Activated CD4-positive, alpha-beta memory T cell treated with anti-CD3 and anti-CD28 coated beads, Interleukin-2, amount 10 ng/mL, durations not matched to agents 7 days and 5 days (primary cell): Measurements from ENCODE around the gene ZHX3. TPM values are rescaled to one million over a fixed set of nuclear protein-coding genes. Genes with fewer than 3 reads are reported as not detected.

Source experiments
- CTCF ChIA-PET: fragments of 350-600 bp; sonication (Branson Sonifier 250); formaldehyde crosslinking; loops from one replicate; lab custom pipeline; 2021; ENCODE audit warnings: antibody characterized with exemption, inconsistent platforms; lab: Charles Lee
- POLR2A ChIA-PET: fragments of 350-600 bp; sonication (Branson Sonifier 250); formaldehyde crosslinking; loops from one replicate; lab custom pipeline; 2021; ENCODE audit warnings: antibody characterized with exemption; lab: Charles Lee
- DNase-seq: peaks from one replicate; pipeline ENCODE4 v3.0.0-alpha.2; 2020
- H3K27ac Mint-ChIP-seq: one replicate; pipeline ENCODE4 v1.8.0; 2021; ENCODE audit warnings: mild to moderate bottlenecking, mixed read lengths
- H3K27me3 Mint-ChIP-seq: one replicate; pipeline ENCODE4 v1.8.0; 2021; ENCODE audit warnings: mixed read lengths
- H3K36me3 Mint-ChIP-seq: one replicate; pipeline ENCODE4 v1.8.0; 2021; ENCODE audit warnings: low read depth, mixed read lengths
- H3K4me1 Mint-ChIP-seq: one replicate; pipeline ENCODE4 v1.8.0; 2021; ENCODE audit warnings: mixed read lengths
- H3K4me3 Mint-ChIP-seq: one replicate; pipeline ENCODE4 v1.8.0; 2021; ENCODE audit warnings: mild to moderate bottlenecking, mixed read lengths
- H3K9me3 Mint-ChIP-seq: one replicate; pipeline ENCODE4 v1.8.0; 2021; ENCODE audit warnings: mixed read lengths
- total RNA-seq, 2 experiments: library from RNA; stranded (reverse); gene quantifications; one replicate each; pipeline ENCODE4 v1.2.3, GENCODE V29; 2021

The ZHX3 gene
- total RNA-seq, 2 experiments from 2014 or later, result 5.9 to 8.7 TPM

DNA sequence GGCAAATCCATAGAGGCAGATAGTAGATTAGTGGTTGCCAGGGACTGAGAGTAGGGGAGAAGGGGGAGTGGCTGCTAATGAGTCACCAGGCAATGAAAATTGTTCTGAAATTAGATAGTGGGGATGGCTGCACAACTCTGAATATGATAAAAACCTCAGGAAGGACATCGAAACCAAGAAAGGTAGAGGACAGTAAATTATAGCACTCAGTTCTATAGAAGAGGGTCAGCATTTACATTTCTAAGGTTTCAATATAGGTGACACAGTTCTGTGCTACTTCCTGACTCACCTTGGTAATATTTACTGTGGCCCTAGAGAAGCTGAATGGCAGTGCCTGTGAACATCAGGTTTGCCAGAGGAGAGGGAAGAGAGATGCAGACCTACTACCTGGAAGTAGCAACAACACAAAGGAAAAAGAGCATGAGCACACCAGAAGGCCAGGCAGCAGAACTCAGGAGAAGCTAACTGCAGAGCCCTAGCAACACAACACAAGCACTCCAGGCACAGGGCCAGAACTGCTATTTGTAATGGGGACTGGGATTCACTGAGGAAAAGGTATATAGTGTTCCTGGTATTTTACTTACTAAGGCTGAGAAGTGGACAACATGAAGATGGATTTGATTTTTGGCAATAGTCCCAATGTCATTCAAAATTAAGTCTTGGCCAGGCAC, 104.2 kb downstream of the ZHX3 start:
- no peak overlapping the region for H3K27ac Mint-ChIP-seq
- CTCF ChIA-PET, result interaction anchor here (0.9 kb wide), 1 partner anchor 12 kb away, joined by 3 read pairs; no protein-coding TSS in a partner anchor
- H3K4me3 Mint-ChIP-seq, result no peak overlapping the region
- H3K27me3 Mint-ChIP-seq, result no peaks in the 10 kb centered on the region
- DNase-seq, result no peak
- H3K4me1 Mint-ChIP-seq, result no peaks in the 10 kb centered on the region
- H3K9me3 Mint-ChIP-seq, result no peaks in the 10 kb centered on the region
- POLR2A ChIA-PET, result no interaction called here
- no peaks in the 10 kb centered on the region for H3K36me3 Mint-ChIP-seq

DNA sequence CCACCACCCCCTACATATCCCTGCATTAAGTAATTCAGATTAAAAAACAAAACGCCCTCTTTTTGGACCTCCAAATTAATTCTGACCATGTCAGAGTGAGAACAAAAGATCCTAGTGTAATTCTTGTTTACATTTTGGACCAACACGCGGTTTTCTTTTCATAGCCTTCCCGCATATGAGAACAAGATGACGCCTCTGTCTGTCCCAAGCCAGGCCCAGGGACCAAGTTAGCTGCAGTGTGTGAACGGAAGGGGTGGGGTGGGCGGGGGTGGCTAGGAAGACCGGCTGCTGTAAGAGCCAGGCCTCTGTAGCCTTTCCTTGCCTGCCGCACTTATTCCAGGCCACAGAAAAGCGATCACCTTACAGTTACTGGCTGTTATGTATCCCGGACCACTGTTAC, 112.2 kb downstream of the ZHX3 start:
- H3K36me3 Mint-ChIP-seq, result no peaks in the 10 kb centered on the region
- no peak overlapping the region for H3K4me3 Mint-ChIP-seq
- DNase-seq, result no peak
- H3K4me1 Mint-ChIP-seq, result no peaks in the 10 kb centered on the region
- H3K27me3 Mint-ChIP-seq, result no peaks in the 10 kb centered on the region
- ChIA-PET POLR2A (no interaction called here), CTCF (no interaction called here)
- no peaks in the 10 kb centered on the region for H3K9me3 Mint-ChIP-seq
- no peak overlapping the region for H3K27ac Mint-ChIP-seq

DNA sequence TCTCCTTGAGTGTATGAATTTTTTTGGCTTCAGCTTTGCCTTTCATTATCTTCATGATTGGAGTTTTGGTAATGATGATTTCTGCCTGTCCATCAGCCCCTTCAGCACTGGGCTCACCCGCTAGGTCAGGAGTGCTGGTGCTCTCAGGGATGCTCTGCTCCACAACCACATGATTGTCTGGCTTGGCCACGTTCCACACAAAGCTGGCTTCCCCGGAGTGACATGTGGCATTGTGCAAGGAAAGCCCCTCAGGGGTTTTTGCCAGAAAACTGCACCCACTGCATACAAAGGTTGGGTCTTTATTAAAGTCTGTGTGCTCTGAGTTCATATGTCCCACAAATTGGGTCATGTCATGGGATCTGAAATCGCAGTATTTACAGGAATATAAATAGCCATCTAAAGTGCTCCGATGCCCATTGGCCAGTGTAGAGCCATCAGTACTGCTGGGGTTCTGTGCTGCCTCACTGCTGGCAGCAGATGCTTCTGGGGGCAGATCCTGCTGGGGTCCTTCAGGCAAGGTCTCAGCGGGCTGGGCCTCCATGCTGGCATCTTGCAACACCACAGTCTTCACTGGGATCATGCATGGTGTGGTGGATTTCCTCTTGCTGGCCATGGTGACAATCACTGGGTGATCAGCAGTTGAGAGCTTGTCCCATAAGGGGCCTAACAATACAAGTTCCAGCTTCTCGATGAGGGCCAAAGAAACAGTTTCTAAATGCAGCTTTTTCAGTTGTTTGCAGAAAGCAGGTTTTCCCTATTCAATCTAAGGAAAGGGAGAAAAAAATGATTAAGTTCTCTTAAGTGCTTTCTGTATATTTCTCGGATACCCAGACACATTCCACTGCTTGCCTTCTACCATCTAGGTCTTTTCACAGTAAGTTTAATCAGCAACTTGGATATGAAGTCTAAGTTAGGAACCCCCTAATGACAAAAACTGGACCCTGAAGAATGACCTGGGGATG, 112.9 kb downstream of the ZHX3 start:
- no peak for DNase-seq
- Mint-ChIP-seq H3K27ac (no peak overlapping the region), H3K4me1 (no peaks in the 10 kb centered on the region), H3K4me3 (no peak overlapping the region), H3K9me3 (no peaks in the 10 kb centered on the region), H3K36me3 (no peaks in the 10 kb centered on the region), H3K27me3 (no peaks in the 10 kb centered on the region)
- ChIA-PET CTCF (no interaction called here), POLR2A (no interaction called here)

DNA sequence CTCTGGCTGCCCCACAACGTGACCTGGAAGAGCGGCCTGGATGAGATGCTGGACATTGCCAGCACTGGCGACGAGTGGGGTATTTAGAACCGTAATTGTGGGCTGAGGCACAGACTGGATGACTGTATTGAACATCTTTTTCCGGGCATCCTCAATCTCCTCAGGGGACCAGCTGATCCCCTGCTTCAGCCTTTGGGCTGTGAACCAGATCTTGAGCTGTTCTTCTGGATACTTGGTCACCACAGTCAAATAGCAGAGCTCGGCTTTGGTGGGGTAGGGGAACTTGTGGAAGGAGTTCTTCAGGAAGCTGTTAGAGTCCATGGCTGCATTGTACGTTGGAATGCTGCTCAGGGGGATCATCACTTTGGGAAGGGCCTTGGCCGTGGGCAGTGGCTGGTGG, 113.9 kb downstream of the ZHX3 start:
- Mint-ChIP-seq H3K9me3 (peaks cover 6% of the 10 kb centered on the region), H3K36me3 (peaks cover 6% of the 10 kb centered on the region), H3K27me3 (no peaks in the 10 kb centered on the region), H3K4me3 (no peak overlapping the region), H3K27ac (no peak overlapping the region), H3K4me1 (no peaks in the 10 kb centered on the region)
- no peak for DNase-seq
- ChIA-PET CTCF (no interaction called here), POLR2A (no interaction called here)

DNA sequence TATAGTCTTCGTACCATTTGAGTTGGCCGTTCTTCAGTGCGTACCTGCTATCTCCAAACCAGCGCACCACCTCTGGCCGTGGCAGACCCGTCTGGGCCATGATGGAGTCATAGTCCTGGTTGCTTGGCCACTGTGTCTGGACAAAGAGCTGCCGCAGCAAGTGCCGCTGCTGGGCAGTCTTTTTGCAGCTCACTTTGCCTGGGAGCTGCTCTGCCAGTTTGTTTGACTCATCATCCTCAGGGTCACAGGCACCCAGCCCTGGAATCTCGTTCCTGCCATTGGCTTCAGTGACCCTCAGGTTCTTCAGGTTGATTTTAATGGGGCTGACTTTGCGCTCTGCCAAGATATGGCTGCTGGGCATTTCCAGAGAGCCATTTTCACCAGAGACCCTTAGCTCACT, 115.1 kb downstream of the ZHX3 start:
- H3K4me1 Mint-ChIP-seq, result no peaks in the 10 kb centered on the region
- H3K36me3 Mint-ChIP-seq, result peaks cover 10% of the 10 kb centered on the region
- H3K27ac Mint-ChIP-seq, result no peak overlapping the region
- H3K9me3 Mint-ChIP-seq, result peaks cover 9% of the 10 kb centered on the region
- ChIA-PET POLR2A (no interaction called here), CTCF (interaction anchor here (1.8 kb wide), 1 partner anchor 30 kb away, joined by 7 read pairs; no protein-coding TSS in a partner anchor)
- H3K4me3 Mint-ChIP-seq, result no peak overlapping the region
- no peaks in the 10 kb centered on the region for H3K27me3 Mint-ChIP-seq
- DNase-seq, result no peak

DNA sequence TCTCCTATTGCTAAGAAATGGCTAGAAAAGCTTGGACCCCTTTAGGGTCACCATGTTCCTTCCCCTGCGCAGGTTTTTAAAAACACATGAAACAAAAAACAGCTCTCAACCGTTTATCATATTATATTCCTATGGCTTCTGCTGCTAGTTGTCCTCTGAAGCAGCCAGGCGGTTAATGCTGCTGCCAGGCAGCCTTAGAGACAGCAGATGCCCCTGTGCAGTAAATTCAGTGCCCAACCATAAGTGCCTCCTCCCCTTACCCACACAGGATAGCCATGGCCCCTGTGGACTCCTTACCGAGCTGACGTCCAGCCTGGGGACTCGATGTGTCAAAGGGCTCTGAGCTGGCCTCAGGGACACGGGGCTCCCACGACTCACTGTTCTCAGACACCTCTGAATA, 115.8 kb downstream of the ZHX3 start:
- Mint-ChIP-seq H3K36me3 (peaks cover 10% of the 10 kb centered on the region), H3K9me3 (peaks cover 9% of the 10 kb centered on the region), H3K4me1 (no peaks in the 10 kb centered on the region), H3K27ac (no peak overlapping the region), H3K4me3 (no peak overlapping the region), H3K27me3 (no peaks in the 10 kb centered on the region)
- ChIA-PET POLR2A (no interaction called here), CTCF (interaction anchor here (1.8 kb wide), 1 partner anchor 29 kb away, joined by 7 read pairs; no protein-coding TSS in a partner anchor)
- no peak for DNase-seq

DNA sequence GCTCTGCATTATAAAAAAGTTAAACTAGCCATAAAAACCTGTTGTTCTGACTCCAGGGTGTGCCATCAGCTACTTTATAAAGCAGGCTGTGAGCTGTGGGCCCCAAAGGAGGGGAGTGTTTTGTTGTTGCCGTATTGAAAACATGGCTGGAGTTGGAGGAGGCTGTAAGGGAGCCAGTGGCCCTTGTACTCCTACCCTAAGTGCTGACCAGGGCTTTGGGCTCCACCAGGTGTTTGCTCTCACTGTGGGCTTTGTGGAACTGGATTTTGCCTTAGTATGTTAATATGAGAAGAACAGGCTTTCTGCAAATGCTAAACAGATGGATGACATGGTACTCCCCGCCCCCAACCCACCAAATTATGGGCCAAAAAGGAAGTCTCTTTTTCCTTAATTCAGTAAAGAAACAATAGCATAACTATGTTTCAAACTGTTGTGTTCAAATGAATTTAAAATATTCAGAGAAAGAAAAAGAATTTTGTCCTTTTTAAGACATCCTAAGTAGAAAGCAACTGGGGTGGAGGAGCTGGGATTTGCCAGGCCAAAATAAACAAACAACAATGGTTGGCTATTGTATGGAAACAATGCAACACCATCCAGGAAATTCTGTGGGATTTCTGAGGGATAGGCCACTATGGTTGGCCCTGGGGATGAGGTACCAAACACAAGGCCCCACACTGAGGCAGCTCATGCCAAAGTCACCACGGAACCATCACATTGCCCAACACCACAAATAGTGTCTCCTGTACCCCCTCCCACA, 116.9 kb downstream of the ZHX3 start:
- Mint-ChIP-seq H3K36me3 (peaks cover 10% of the 10 kb centered on the region), H3K9me3 (peaks cover 9% of the 10 kb centered on the region), H3K27ac (no peak overlapping the region), H3K27me3 (no peaks in the 10 kb centered on the region), H3K4me1 (peaks cover 4% of the 10 kb centered on the region), H3K4me3 (no peak overlapping the region)
- ChIA-PET CTCF (interaction anchor here (0.9 to 1.8 kb wide), 3 partner anchors 12 to 106 kb away, joined by 3 to 7 read pairs (median 3); no protein-coding TSS in a partner anchor), POLR2A (no interaction called here)
- DNase-seq, result no peak

DNA sequence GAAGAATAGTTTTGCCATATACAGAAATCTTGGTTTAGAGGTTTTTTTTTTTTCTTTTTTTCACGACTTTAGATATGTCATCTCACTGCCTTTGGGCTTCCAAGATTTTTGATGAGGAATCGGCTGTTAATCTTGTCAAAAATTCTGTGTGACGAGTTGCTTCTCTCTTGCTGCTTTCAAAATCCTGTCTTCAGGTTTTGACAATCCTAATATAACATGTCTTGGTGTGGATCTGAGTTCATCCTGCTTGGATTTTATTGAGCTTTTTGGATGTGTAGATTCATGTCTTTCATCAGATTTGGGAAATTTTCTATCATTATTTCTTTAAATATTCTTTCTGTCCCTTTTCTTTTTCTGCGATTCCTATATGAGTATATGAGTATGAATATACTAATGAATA, 119.1 kb downstream of the ZHX3 start:
- Mint-ChIP-seq H3K27ac (no peak overlapping the region), H3K27me3 (no peaks in the 10 kb centered on the region), H3K4me1 (peaks cover 11% of the 10 kb centered on the region), H3K9me3 (peaks cover 9% of the 10 kb centered on the region), H3K36me3 (peaks cover 10% of the 10 kb centered on the region), H3K4me3 (no peak overlapping the region)
- DNase-seq, result no peak
- ChIA-PET POLR2A (no interaction called here), CTCF (interaction anchor here (0.9 to 1.6 kb wide), 2 partner anchors 30 to 42 kb away, joined by 3 to 4 read pairs; no protein-coding TSS in a partner anchor)

DNA sequence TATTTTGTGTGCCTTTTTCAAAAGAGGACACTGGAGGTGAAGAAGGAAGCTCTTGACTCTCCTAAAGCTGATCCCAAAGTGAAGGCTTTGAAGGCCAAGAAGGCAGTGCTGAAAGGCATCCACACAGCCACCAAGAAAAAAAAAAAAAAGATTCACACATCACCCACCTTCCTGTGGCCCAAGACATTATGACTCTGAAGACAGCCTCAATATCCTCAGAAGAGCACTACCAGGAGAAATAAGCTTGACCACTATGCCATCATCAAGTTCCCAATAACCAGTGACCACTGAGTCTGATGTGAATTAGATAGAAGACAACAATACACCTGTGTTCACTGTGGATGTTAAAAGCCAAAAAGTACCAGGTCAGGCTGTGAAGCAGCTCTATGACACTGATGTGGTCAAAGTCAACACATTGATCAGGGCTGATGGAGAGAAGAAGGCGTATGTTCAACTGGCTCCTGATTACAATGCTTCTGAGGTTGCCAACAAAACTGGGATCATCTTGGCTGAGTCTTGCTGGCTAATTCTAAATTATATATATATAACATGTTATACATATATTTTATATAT, 120.8 kb downstream of the ZHX3 start:
- peaks cover 11% of the 10 kb centered on the region for H3K4me1 Mint-ChIP-seq
- no peak overlapping the region for H3K4me3 Mint-ChIP-seq
- DNase-seq, result no peak
- no peak overlapping the region for H3K27ac Mint-ChIP-seq
- H3K27me3 Mint-ChIP-seq, result no peaks in the 10 kb centered on the region
- ChIA-PET CTCF (interaction anchor here (2.2 kb wide), 1 partner anchor 61 kb away, joined by 5 read pairs; no protein-coding TSS in a partner anchor), POLR2A (no interaction called here)
- H3K36me3 Mint-ChIP-seq, result peaks cover 12% of the 10 kb centered on the region
- H3K9me3 Mint-ChIP-seq, result peaks cover 12% of the 10 kb centered on the region

DNA sequence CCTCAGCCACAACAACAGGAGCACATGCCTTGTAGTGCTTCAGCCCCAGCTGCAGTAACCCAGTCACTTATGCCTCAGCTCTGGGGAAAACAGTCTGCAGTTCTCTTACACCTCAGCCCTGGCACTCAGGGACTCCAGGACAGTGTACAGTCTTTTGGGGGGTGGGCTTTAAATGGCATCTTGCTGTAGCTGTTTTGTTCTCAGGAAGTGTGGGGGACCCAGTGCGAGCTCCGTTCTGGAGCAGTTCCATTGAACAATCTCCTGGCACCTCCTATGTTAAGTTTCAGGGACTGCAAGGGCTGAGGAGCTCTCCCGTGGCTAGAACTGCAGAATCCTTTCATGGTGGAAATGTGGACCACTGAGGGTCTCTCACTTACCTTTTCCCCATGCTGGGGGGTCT, 125.0 kb downstream of the ZHX3 start:
- Mint-ChIP-seq H3K36me3 (peaks cover 6% of the 10 kb centered on the region), H3K27me3 (peaks cover 2% of the 10 kb centered on the region), H3K9me3 (peaks cover 15% of the 10 kb centered on the region), H3K4me1 (peaks cover 11% of the 10 kb centered on the region), H3K27ac (no peak overlapping the region), H3K4me3 (no peak overlapping the region)
- ChIA-PET CTCF (interaction anchor here (1.2 kb wide), 1 partner anchor 57 kb away, joined by 4 read pairs; no protein-coding TSS in a partner anchor), POLR2A (interaction anchor here (1.5 kb wide), 1 partner anchor 500 kb away, joined by 3 read pairs; no protein-coding TSS in a partner anchor)
- DNase-seq, result no peak

DNA sequence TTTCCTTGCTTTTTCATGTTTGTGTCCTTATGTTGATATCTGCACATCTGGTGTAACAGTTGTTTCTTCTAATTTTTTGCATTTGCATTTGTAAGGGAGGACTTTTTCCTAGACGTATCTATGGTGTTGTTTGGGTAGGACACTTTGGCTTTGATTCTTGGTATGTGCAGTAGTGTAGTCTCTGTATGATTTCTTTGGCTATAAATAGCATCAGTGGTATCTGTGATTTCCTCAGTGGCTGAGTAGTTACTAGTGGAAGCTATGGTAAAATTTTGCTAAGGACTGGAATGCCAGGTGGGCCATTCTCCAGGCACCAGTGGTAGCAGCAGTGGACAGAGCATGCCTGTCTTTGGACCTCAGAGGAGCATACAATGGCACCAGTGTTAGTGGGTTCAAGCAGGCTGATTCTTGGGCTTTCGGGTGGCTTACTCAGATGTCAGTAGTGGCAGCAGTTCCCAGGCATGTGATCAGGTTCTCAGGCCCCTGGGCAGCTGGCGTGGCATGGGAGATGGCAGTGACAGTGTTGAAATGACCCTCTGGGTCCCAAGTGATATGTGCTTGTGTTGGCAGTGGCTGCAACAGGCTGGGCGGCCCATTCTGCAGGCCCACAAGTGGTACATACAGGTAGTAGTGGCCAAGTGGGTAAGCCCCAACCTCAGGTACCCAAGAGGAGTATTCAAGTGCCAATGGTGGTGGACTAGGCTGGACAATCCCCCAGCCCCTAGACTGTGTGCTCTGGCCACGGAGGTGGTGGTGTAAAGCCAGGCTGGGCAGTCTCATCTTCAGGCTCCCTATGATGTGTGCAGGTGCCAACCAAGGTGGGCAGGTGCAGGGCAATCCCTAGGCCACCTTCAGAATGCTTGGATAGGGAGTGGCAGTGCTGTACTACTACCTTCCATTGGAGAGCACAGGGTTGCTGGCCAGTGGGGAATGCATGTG, 125.7 kb downstream of the ZHX3 start:
- ChIA-PET POLR2A (interaction anchor here (1.5 kb wide), 1 partner anchor 501 kb away, joined by 3 read pairs; no protein-coding TSS in a partner anchor), CTCF (interaction anchor here (1.2 kb wide), 1 partner anchor 57 kb away, joined by 4 read pairs; no protein-coding TSS in a partner anchor)
- H3K9me3 Mint-ChIP-seq, result peaks cover 15% of the 10 kb centered on the region
- peaks cover 6% of the 10 kb centered on the region for H3K36me3 Mint-ChIP-seq
- H3K27me3 Mint-ChIP-seq, result peaks cover 2% of the 10 kb centered on the region
- no peak overlapping the region for H3K27ac Mint-ChIP-seq
- H3K4me3 Mint-ChIP-seq, result no peak overlapping the region
- DNase-seq, result no peak
- H3K4me1 Mint-ChIP-seq, result peaks cover 11% of the 10 kb centered on the region
